DND-41 (cell line): Measurements from ENCODE around the gene NR5A1.

Source experiments
- ATAC-seq: fragments of 200-7000 bp; cut with Tn5 transposase; 3 replicates; pipeline ENCODE4 v1.9.1; 2021; ENCODE audit warnings: low read depth; ENCODE audit not compliant: insufficient read depth
- DNase-seq: peaks from one replicate; pipeline ENCODE4 v3.0.0-alpha.2; 2020
- H2AFZ ChIP-seq: 2 replicates; pipeline ENCODE4 v1.6.0; 2012; ENCODE audit warnings: low read depth, low read length
- H3K27ac ChIP-seq: 2 replicates; pipeline ENCODE4 v1.5.1; 2012; ENCODE audit warnings: low read length, inconsistent platforms
- H3K27me3 ChIP-seq: fragments of 200-600 bp; sonication (generic); 2 replicates; pipeline ENCODE4 v1.6.0; 2012; ENCODE audit warnings: low read length, mild to moderate bottlenecking, inconsistent platforms; ENCODE audit not compliant: insufficient read depth, poor library complexity
- H3K36me3 ChIP-seq: 2 replicates; pipeline ENCODE4 v1.5.1; 2012; ENCODE audit warnings: low read length, inconsistent platforms; ENCODE audit not compliant: insufficient read depth
- H3K4me1 ChIP-seq: 2 replicates; pipeline ENCODE4 v1.5.1; 2012; ENCODE audit warnings: mild to moderate bottlenecking, low read length; ENCODE audit not compliant: insufficient read depth
- H3K4me2 ChIP-seq: 2 replicates; pipeline ENCODE4 v1.6.0; 2012; ENCODE audit warnings: mild to moderate bottlenecking, moderate library complexity, low read length, inconsistent platforms; ENCODE audit not compliant: insufficient read depth
- H3K4me3 ChIP-seq, 2 experiments: fragments of 200-600 bp in 1 of 2; shearing (Covaris generic) in 1 of 2; 2 replicates each; pipeline ENCODE4 v1.5.1; 2012 to 2016; ENCODE audit warnings: inconsistent platforms in 2 of 2, low read length in 2 of 2, mild to moderate bottlenecking in 2 of 2, low read depth in 1 of 2, moderate library complexity in 1 of 2
- H3K79me2 ChIP-seq: 2 replicates; pipeline ENCODE4 v1.6.0; 2012; ENCODE audit warnings: low read length, inconsistent platforms; ENCODE audit not compliant: insufficient read depth
- H3K9ac ChIP-seq: 2 replicates; pipeline ENCODE4 v1.6.0; 2012; ENCODE audit warnings: low read depth, mild to moderate bottlenecking, inconsistent platforms, low read length, moderate library complexity
- H3K9me3 ChIP-seq: 2 replicates; pipeline ENCODE4 v1.5.1; 2012; ENCODE audit warnings: low read length, moderate library complexity, mild to moderate bottlenecking, inconsistent platforms; ENCODE audit not compliant: insufficient read depth, severe bottlenecking
- H4K20me1 ChIP-seq: 2 replicates; pipeline ENCODE4 v1.6.0; 2012; ENCODE audit warnings: low read length; ENCODE audit not compliant: insufficient read depth
- CTCF ChIP-seq: IDR thresholded peaks from 2 replicates; pipeline ENCODE4 v1.5.1; 2012; ENCODE audit warnings: borderline replicate concordance, low read length, moderate library complexity, mild to moderate bottlenecking; ENCODE audit not compliant: poor library complexity, severe bottlenecking; ENCODE audit errors: extremely low read depth
- EZH2 ChIP-seq: IDR thresholded peaks from 3 replicates; pipeline ENCODE4 v1.6.1; 2012; ENCODE audit warnings: borderline replicate concordance, low read depth, mild to moderate bottlenecking, moderate library complexity, low read length, inconsistent platforms; ENCODE audit not compliant: severe bottlenecking

Gene NR5A1

GRCh38 chr9:124493218-124493617 lies 14.0 kb downstream of the NR5A1 start:
- H3K27me3 ChIP-seq = no peaks in the 10 kb centered on the region
- no peaks in the 10 kb centered on the region for H3K79me2 ChIP-seq
- H4K20me1 ChIP-seq = no peaks in the 10 kb centered on the region
- DNase-seq = no peak
- H3K4me3 ChIP-seq = no peak overlapping the region
- H3K4me2 ChIP-seq = no peak overlapping the region
- no peak for TF ChIP-seq EZH2
- TF ChIP-seq CTCF = no peak
- H3K36me3 ChIP-seq = no peaks in the 10 kb centered on the region
- no peak overlapping the region for H2AFZ ChIP-seq
- no peaks in the 10 kb centered on the region for H3K9me3 ChIP-seq
- H3K4me1 ChIP-seq = no peaks in the 10 kb centered on the region
- H3K27ac ChIP-seq = no peak overlapping the region
- no peak overlapping the region for H3K9ac ChIP-seq
- no peak for ATAC-seq

- H3K9ac ChIP-seq = no peak overlapping the region
- ATAC-seq (no peak), DNase-seq (no peak)
- H2AFZ ChIP-seq = no peak overlapping the region
- H4K20me1 ChIP-seq = no peaks in the 10 kb centered on the region
- no peak overlapping the region for H3K27ac ChIP-seq
- H3K4me2 ChIP-seq = no peak overlapping the region
- no peaks in the 10 kb centered on the region for H3K4me1 ChIP-seq
- H3K9me3 ChIP-seq = no peaks in the 10 kb centered on the region
- no peaks in the 10 kb centered on the region for H3K27me3 ChIP-seq
- no peaks in the 10 kb centered on the region for H3K79me2 ChIP-seq
- TF ChIP-seq CTCF (no peak), EZH2 (no peak)
- no peak overlapping the region for H3K4me3 ChIP-seq
- no peaks in the 10 kb centered on the region for H3K36me3 ChIP-seq
These were observed 14.4 kb downstream of the NR5A1 start for GRCh38 chr9:124492818-124493217.

GRCh38 chr9:124491049-124491975 lies 15.9 kb downstream of the NR5A1 start:
- ATAC-seq = no peak
- no peak for DNase-seq
- H3K79me2 ChIP-seq = no peaks in the 10 kb centered on the region
- no peaks in the 10 kb centered on the region for H3K27me3 ChIP-seq
- no peak overlapping the region for H3K4me3 ChIP-seq
- H3K4me2 ChIP-seq = no peak overlapping the region
- no peaks in the 10 kb centered on the region for H4K20me1 ChIP-seq
- no peaks in the 10 kb centered on the region for H3K36me3 ChIP-seq
- H3K4me1 ChIP-seq = no peaks in the 10 kb centered on the region
- no peak overlapping the region for H2AFZ ChIP-seq
- no peaks in the 10 kb centered on the region for H3K9me3 ChIP-seq
- no peak overlapping the region for H3K27ac ChIP-seq
- TF ChIP-seq EZH2 (no peak), CTCF (no peak)
- no peak overlapping the region for H3K9ac ChIP-seq
